HepG2 (cell line): Measurements from ENCODE around the gene MON1A. TPM values are rescaled to one million over a fixed set of nuclear protein-coding genes. Genes with fewer than 3 reads are reported as not detected.

Source experiments
- ATAC-seq: fragments of 200-7000 bp; cut with Tn5 transposase; 3 replicates; pipeline ENCODE4 v1.9.1; 2020; ENCODE audit warnings: mild to moderate bottlenecking, moderate library complexity
- BruUV-seq: library from RNA; stranded (reverse); fragments of 400-500 nt; replicated peaks from 2 replicates; lab custom pipeline; 2021; lab: Mats Ljungman, UMichigan
- CTCF ChIA-PET: fragments of 300-600 bp; formaldehyde crosslinking; extraction: SDS; loops from one replicate; lab custom pipeline; 2021; ENCODE audit warnings: low total read pairs, inconsistent platforms, low intra/inter-chr PET ratio; lab: Yijun Ruan, JAX
- POLR2A ChIA-PET: fragments of 350-600 bp; sonication (Branson Sonifier 250); formaldehyde crosslinking; loops from one replicate; lab custom pipeline; 2020; ENCODE audit warnings: antibody characterized with exemption, inconsistent platforms; lab: Yijun Ruan, JAX
- DNase-seq: peaks from one replicate; pipeline ENCODE4 v3.0.0-alpha.2; 2015; ENCODE audit warnings: low spot score
- FAIRE-seq: peaks from 3 replicates; lab custom pipeline; 2011; peaks lifted over from hg19 to GRCh38; lab: Jason Lieb, UNC
- H2AFZ ChIP-seq: one replicate; pipeline ENCODE4 v1.6.1; 2011; ENCODE audit warnings: low read length, inconsistent platforms
- H3K27ac ChIP-seq: fragments of 300-600 bp; 3 replicates; pipeline ENCODE4 v1.8.0; 2011; ENCODE audit warnings: mixed run types, mild to moderate bottlenecking, mixed read lengths, low read length, inconsistent platforms; ENCODE audit not compliant: insufficient read depth; ENCODE audit errors: extremely low read length
- H3K27me3 ChIP-seq, 2 experiments: fragments of 200-600 bp in 1 of 2; 2 replicates in 1 of 2; 3 replicates in 1 of 2; pipeline versions ENCODE4 v1.6.0 to v1.8.0; 2011; ENCODE audit warnings: low read length in 2 of 2, mild to moderate bottlenecking in 2 of 2, moderate library complexity in 2 of 2, inconsistent platforms in 1 of 2; ENCODE audit not compliant: insufficient read depth in 2 of 2, control insufficient read depth in 1 of 2
- H3K36me3 ChIP-seq, 2 experiments: fragments of 200-600 bp in 1 of 2; replicated peaks in 1 of 2; 2 replicates in 1 of 2; 3 replicates in 1 of 2; pipeline versions ENCODE4 v1.5.1 to v1.8.0; 2011; ENCODE audit warnings: low read length in 2 of 2, inconsistent platforms in 1 of 2; ENCODE audit not compliant: insufficient read depth in 2 of 2, control insufficient read depth in 1 of 2
- H3K4me1 ChIP-seq: 2 replicates; pipeline ENCODE4 v1.5.1; 2012; ENCODE audit warnings: low read length, inconsistent platforms; ENCODE audit not compliant: insufficient read depth
- H3K4me2 ChIP-seq: 2 replicates; pipeline ENCODE4 v1.6.0; 2011; ENCODE audit warnings: low read depth, low read length, inconsistent platforms
- H3K4me3 ChIP-seq, 3 experiments: fragments of 200-600 bp in 1 of 3; sonication (generic), shearing (Covaris generic) in 1 of 3; replicated peaks in 1 of 3; 2 replicates each; pipeline ENCODE4 v1.5.1; 2011 to 2016; ENCODE audit warnings: low read length in 3 of 3, inconsistent platforms in 2 of 3, low read depth in 2 of 3, mild to moderate bottlenecking in 2 of 3, control low read depth in 1 of 3, mixed read lengths in 1 of 3; ENCODE audit not compliant: insufficient read depth in 1 of 3
- H3K79me2 ChIP-seq: one replicate; pipeline ENCODE4 v1.6.1; 2011; ENCODE audit warnings: low read length, inconsistent platforms; ENCODE audit not compliant: insufficient read depth
- H3K9ac ChIP-seq: 2 replicates; pipeline ENCODE4 v1.6.0; 2011; ENCODE audit warnings: mild to moderate bottlenecking, low read depth, low read length, inconsistent platforms; ENCODE audit not compliant: insufficient read depth
- H3K9me3 ChIP-seq: 2 replicates; pipeline ENCODE4 v1.5.1; 2012; ENCODE audit warnings: mild to moderate bottlenecking, low read length
- H4K20me1 ChIP-seq: 2 replicates; pipeline ENCODE4 v1.6.0; 2011; ENCODE audit warnings: inconsistent platforms, mild to moderate bottlenecking, low read length, moderate library complexity; ENCODE audit not compliant: insufficient read depth
- ARNTL ChIP-seq: sonication (generic); formaldehyde crosslinking; IDR thresholded peaks from 2 replicates; pipeline ENCODE4 v1.4.0; 2020; ENCODE audit warnings: mild to moderate bottlenecking, missing genetic modification reagents
- BCL6 ChIP-seq: IDR thresholded peaks from 2 replicates; pipeline ENCODE4 v1.6.1; 2016; ENCODE audit warnings: missing genetic modification reagents, missing compliant biosample characterization
- CEBPB ChIP-seq: IDR thresholded peaks from 2 replicates; pipeline ENCODE4 v1.6.1; 2011; ENCODE audit warnings: low read depth, low read length, improper control_type of control experiment, borderline replicate concordance
- CEBPG ChIP-seq: IDR thresholded peaks from 2 replicates; pipeline ENCODE4 v1.6.1; 2016
- DZIP1 ChIP-seq: sonication (generic); formaldehyde crosslinking; IDR thresholded peaks from 2 replicates; pipeline ENCODE4 v1.5.0; 2020; ENCODE audit warnings: mild to moderate bottlenecking, missing genetic modification reagents
- ELF1 ChIP-seq: sonication (generic); formaldehyde crosslinking; IDR thresholded peaks from 2 replicates; pipeline ENCODE4 v1.4.0; 2020; ENCODE audit warnings: missing genetic modification reagents
- HMGA1 ChIP-seq: sonication (generic); formaldehyde crosslinking; conservative IDR thresholded peaks from 2 replicates; pipeline ENCODE4 v1.4.0; 2020; ENCODE audit warnings: missing genetic modification reagents
- KMT2A ChIP-seq: sonication (generic); formaldehyde crosslinking; IDR thresholded peaks from 2 replicates; pipeline ENCODE4 v1.4.0; 2020; ENCODE audit warnings: missing genetic modification reagents
- MTA3 ChIP-seq: sonication (generic); formaldehyde crosslinking; IDR thresholded peaks from 2 replicates; pipeline ENCODE4 v1.4.0; 2020; ENCODE audit warnings: missing genetic modification reagents
- NFIC ChIP-seq: IDR thresholded peaks from 2 replicates; pipeline ENCODE4 v1.6.1; 2012; ENCODE audit warnings: mild to moderate bottlenecking, low read length, inconsistent platforms
- NONO ChIP-seq, 2 experiments: fragments of 450-650 bp in 1 of 2; sonication (generic) in 1 of 2; formaldehyde crosslinking in 1 of 2; IDR thresholded peaks in 1 of 2; conservative IDR thresholded peaks in 1 of 2; 2 replicates each; pipeline versions ENCODE4 v1.6.1 to v1.8.0; 2017 to 2022; ENCODE audit warnings: mild to moderate bottlenecking in 1 of 2, missing genetic modification reagents in 1 of 2, moderate library complexity in 1 of 2
- SATB2 ChIP-seq: sonication (generic); formaldehyde crosslinking; IDR thresholded peaks from 2 replicates; pipeline ENCODE4 v1.5.0; 2020; ENCODE audit warnings: missing genetic modification reagents
- SOX6 ChIP-seq, 2 experiments: fragments of 450-650 bp in 1 of 2; sonication (generic) in 1 of 2; formaldehyde crosslinking in 1 of 2; IDR thresholded peaks; 2 replicates each; pipeline versions ENCODE4 v1.4.0 to v1.6.1; 2017 to 2020; ENCODE audit warnings: antibody characterized with exemption in 1 of 2, mild to moderate bottlenecking in 1 of 2, missing genetic modification reagents in 1 of 2
- ZFP36 ChIP-seq: fragments of 150-350 bp; IDR thresholded peaks from 2 replicates; pipeline ENCODE4 v1.6.1; 2018; ENCODE audit warnings: borderline replicate concordance, low read length, low read depth; ENCODE audit not compliant: partially characterized antibody
- ZNF264 ChIP-seq: sonication (generic); formaldehyde crosslinking; IDR thresholded peaks from 2 replicates; pipeline ENCODE4 v1.4.0; 2020; ENCODE audit warnings: missing genetic modification reagents
- ZNF710 ChIP-seq: sonication (generic); formaldehyde crosslinking; IDR thresholded peaks from 2 replicates; pipeline ENCODE4 v1.5.0; 2020; ENCODE audit warnings: mild to moderate bottlenecking, missing genetic modification reagents, borderline replicate concordance
- WGBS: methylation state at CpG from one replicate; pipeline ENCODE4 v1.1.6; 2017; ENCODE audit warnings: low lambda C conversion rate; 5-methylcytosine and 5-hydroxymethylcytosine counted together
- in situ Hi-C: cut with HindIII; loops from 2 replicates; pipeline ENCODE4 v1.10.0; 2017; ENCODE audit warnings: low pct_unique_long_range_greater_than_20kb; ENCODE audit not compliant: extremely low pct_ligation_motif_present
- intact Hi-C: fragments of 100-400 bp; cut with micrococcal nuclease; formaldehyde crosslinking; loops from one replicate; pipeline ENCODE4 v1.10.0; 2022; ENCODE audit not compliant: unreplicated experiment
- polyA plus RNA-seq, 8 experiments: library from polyadenylated mRNA; depleted of rRNA in 3 of 8; stranded (reverse) in 7 of 8; unstranded in 1 of 8; fragments of >200 nt; fragmentation: Illumina TruSeq in 4 of 8; extraction: Trizol in 4 of 8; gene quantifications; 2 replicates each; pipeline versions ENCODE4 v1.2.1 to v1.2.3, GENCODE V29; 2011 to 2016; ENCODE audit warnings: low read depth in 4 of 8, missing spikeins in 1 of 8, mixed read lengths in 1 of 8; ENCODE audit not compliant: insufficient read depth in 1 of 8
- total RNA-seq, 5 experiments: library from RNA; depleted of rRNA; stranded (reverse); fragments of >200 nt; fragmentation: Illumina TruSeq; extraction: Trizol; gene quantifications; 2 replicates each; pipeline ENCODE4 v1.2.3, GENCODE V29; 2016; ENCODE audit warnings: low read depth in 1 of 5

Gene MON1A
- total and polyA plus RNA-seq, 2 of the 13 experiments (the other 11 are each of a cell fraction or from before 2014, with no cell fraction given), result 4.6 to 9.0 TPM

- FAIRE-seq (no peak), DNase-seq (no peak), ATAC-seq (no peak)
- H4K20me1 ChIP-seq, result no peaks in the 10 kb centered on the region
- H3K27me3 ChIP-seq, result no peaks in the 10 kb centered on the region
- no peaks in the 10 kb centered on the region for H3K4me1 ChIP-seq
- no peak for TF ChIP-seq MTA3
- TF ChIP-seq BCL6 (CRISPR knock-in tag), result no peak
- peak; percentile 62 for TF ChIP-seq CEBPG (CRISPR knock-in tag)
- no peak for TF ChIP-seq ARNTL (CRISPR knock-in tag)
- no peak for TF ChIP-seq SATB2 (CRISPR knock-in tag)
- TF ChIP-seq CEBPB, result peak; percentile 94
- no peak for TF ChIP-seq NONO (IDR thresholded peaks at IDR 0.05)
- no peak for TF ChIP-seq NONO (CRISPR knock-in tag; conservative IDR thresholded peaks at IDR 0.05)
- no peak overlapping the region for H3K4me2 ChIP-seq
- H2AFZ ChIP-seq, result no peak overlapping the region
- WGBS, result 96% methylated on average over 4 of the region's 5 CpGs
- H3K36me3 ChIP-seq, result no peaks in the 10 kb centered on the region; a peak in 1 of 5 replicates
- in situ Hi-C loops (no loop called here), intact Hi-C loops (no loop called here)
- ChIA-PET POLR2A (interaction anchor here (1.7 kb wide), 1 partner anchor 13 kb away, joined by 4 read pairs; the partner anchor contains the start of gene MON1A), CTCF (no interaction called here)
- no peaks in the 10 kb centered on the region for H3K9me3 ChIP-seq
- H3K9ac ChIP-seq, result no peak overlapping the region
- no TSS peak for BruUV-seq
- H3K27ac ChIP-seq, result no peak overlapping the region
- no peaks in the 10 kb centered on the region for H3K79me2 ChIP-seq
- H3K4me3 ChIP-seq, result no peak overlapping the region
These were observed 12.9 kb downstream of the MON1A start for GRCh38 chr3:49916686-49917085.

GRCh38 chr3:49914906-49915305 lies 14.7 kb downstream of the MON1A start:
- Histone ChIP-seq H3K27me3 (no peaks in the 10 kb centered on the region), H2AFZ (no peak overlapping the region), H3K27ac (no peak overlapping the region), H4K20me1 (no peaks in the 10 kb centered on the region), H3K4me1 (no peaks in the 10 kb centered on the region), H3K4me3 (no peak overlapping the region), H3K9me3 (no peaks in the 10 kb centered on the region), H3K36me3 (no peaks in the 10 kb centered on the region; a peak in 2 of 5 replicates), H3K79me2 (no peaks in the 10 kb centered on the region), H3K4me2 (no peak overlapping the region), H3K9ac (no peak overlapping the region)
- FAIRE-seq, result no peak
- BruUV-seq, result no TSS peak
- CTCF ChIA-PET, result no interaction called here
- WGBS, result 98% methylated on average over 2 of the region's 2 CpGs
- in situ Hi-C loops, result no loop called here
- POLR2A ChIA-PET, result no interaction called here
- DNase-seq, result no peak
- no peak for ATAC-seq
- intact Hi-C loops, result no loop called here
- no peak for TF ChIP-seq HMGA1 (CRISPR knock-in tag)
- no peak for TF ChIP-seq ZNF710 (CRISPR knock-in tag)
- no peak for TF ChIP-seq NFIC
- TF ChIP-seq KMT2A (CRISPR knock-in tag), result no peak
- TF ChIP-seq ZFP36, result no peak
- TF ChIP-seq ZNF264 (CRISPR knock-in tag), result no peak
- no peak for TF ChIP-seq SOX6 (IDR thresholded peaks at IDR 0.05)
- no peak for TF ChIP-seq SOX6 (CRISPR knock-in tag; IDR thresholded peaks at IDR 0.05)
- TF ChIP-seq ELF1 (CRISPR knock-in tag), result no peak
- no peak for TF ChIP-seq DZIP1 (CRISPR knock-in tag)
